ENCODE data around the gene KRTAP3-3. TPM values are rescaled to one million over a fixed set of nuclear protein-coding genes. Genes with fewer than 3 reads are reported as not detected.

The KRTAP3-3 gene
- total and polyA plus RNA-seq, 2 donors, result 0.87 TPM; not detected in 1

DNA sequence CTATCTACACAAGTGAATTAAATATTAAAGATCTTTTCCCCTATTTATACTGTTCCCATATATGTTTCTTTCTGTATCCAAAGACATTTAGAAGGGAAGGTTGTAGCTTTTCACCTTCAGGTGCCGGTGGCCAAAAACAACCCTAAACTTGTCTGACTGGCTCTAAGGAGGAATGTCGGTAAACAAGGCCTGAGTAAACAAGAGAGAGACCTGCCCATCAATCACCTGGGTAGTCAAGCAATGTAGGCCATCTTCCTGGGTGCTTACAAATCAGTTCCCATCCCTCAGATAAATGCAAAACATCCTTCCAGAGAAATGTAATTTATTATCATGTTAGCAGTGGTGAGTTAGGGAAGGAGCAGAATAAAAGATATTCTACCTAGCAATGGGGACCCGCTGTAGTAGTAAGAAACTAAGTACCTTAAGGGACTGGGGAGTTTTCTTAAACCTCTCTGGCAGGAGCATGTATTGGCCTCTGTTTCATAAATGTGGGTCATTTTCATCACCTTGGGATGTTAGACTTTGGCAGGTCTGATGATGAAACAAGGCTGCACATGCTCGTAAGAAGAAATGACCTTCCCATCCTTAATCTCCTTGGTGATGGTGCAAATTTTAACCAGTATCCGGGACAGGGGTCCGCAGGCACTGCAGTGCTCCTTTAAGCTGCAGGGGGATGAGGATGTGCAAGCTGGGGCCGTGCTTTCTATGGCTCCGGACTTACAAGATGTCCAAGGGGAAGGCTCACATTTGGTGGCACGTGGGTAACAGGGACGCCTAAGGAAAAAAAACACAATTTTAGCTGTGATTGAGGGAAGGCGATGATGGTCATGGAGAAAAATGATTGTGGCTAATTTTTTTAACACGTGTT is 35.6 kb downstream of the KRTAP3-3 start:
- 94% methylated on average over 12 of the region's 12 CpGs for WGBS
- no peak for DNase-seq (ENCODE audit: low read depth in 6 of 9, low spot score in 9 of 9)
- Histone ChIP-seq H3K4me1 (ENCODE audit: control insufficient read depth in 2 of 2, insufficient read depth in 2 of 2, low read length in 2 of 2) (no peaks in the 10 kb centered on the region), H3K4me3 (ENCODE audit: low read length in 2 of 2) (no peak overlapping the region), H3K27me3 (ENCODE audit: control insufficient read depth in 2 of 2, insufficient read depth in 1 of 2, low read length in 1 of 2) (no peaks in the 10 kb centered on the region), H3K27ac (ENCODE audit: low read depth in 1 of 2, low read length in 1 of 2) (no peak overlapping the region), H3K9me3 (ENCODE audit: control insufficient read depth in 2 of 2, insufficient read depth in 1 of 2, low read length in 1 of 2) (no peaks in the 10 kb centered on the region), H3K36me3 (ENCODE audit: control insufficient read depth in 2 of 2, insufficient read depth in 2 of 2, low read length in 1 of 2) (no peaks in the 10 kb centered on the region)

DNA sequence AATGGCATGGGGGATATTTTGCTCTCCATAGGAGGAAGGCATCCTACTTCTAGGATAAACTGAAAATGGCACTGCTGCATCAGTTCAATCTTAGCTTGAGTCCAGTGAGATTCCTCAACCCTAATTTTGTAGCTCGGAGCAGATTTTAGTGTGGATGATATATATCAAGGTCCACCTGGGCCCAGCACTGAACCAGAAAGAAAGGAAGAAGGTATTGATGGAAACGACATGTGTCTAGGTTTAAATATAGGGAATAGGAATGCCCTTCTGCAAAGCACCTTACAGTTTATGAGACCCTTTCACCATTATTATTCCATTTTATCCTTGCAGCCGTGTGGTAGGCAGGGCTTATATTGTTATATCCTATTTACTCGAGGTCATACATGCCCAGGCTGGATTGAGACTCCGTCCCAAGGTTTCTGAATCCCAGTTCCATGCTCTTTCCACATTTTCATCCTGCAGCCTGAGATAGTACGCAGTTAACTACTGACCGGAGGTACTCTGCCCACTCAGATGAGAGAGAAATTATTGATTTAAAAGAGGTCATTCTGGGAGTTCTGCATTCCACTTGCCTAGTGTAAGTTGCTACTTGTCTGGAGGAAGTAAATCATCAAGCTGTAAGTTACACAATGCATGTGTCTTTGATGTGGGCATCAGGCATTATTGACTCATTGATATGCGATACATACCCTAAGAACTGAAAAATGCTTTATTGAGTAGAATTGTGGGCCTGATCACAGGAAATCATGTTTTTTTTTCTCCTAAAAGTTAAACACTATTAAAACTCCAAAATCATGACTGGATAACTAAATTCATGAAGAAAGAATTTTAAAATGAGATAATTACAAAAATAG is 37.3 kb downstream of the KRTAP3-3 start:
- H3K9me3 ChIP-seq (ENCODE audit: control insufficient read depth in 2 of 2, insufficient read depth in 1 of 2, low read length in 1 of 2), result no peaks in the 10 kb centered on the region
- H3K27me3 ChIP-seq (ENCODE audit: control insufficient read depth in 2 of 2, insufficient read depth in 1 of 2, low read length in 1 of 2), result no peaks in the 10 kb centered on the region
- H3K4me1 ChIP-seq (ENCODE audit: control insufficient read depth in 2 of 2, insufficient read depth in 2 of 2, low read length in 2 of 2), result no peaks in the 10 kb centered on the region
- no peak overlapping the region for H3K4me3 ChIP-seq (ENCODE audit: low read length in 2 of 2)
- no peak overlapping the region for H3K27ac ChIP-seq (ENCODE audit: low read depth in 1 of 2, low read length in 1 of 2)
- H3K36me3 ChIP-seq (ENCODE audit: control insufficient read depth in 2 of 2, insufficient read depth in 2 of 2, low read length in 1 of 2), result no peaks in the 10 kb centered on the region
- DNase-seq (ENCODE audit: low read depth in 6 of 9, low spot score in 9 of 9), result no peak
- 92% methylated on average over 8 of the region's 8 CpGs for WGBS

DNA sequence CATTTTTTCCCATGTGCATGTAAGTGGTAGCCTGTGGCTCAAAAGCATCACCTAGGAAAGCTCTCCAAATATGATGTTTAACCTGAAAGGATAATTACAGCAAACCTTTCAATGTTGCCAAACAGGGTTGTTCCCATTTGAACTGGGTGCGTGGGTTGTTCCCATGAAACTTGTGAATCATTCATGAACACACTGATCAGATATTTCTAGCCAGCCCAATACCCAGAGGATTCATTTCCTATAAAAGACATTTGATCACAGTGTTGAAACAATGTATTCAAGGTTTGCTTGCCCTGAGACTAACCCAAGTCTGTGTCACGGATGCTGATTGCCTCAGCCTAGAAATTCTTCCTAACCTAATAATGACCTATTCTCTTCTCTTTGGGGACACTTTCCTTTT is 40.1 kb downstream of the KRTAP3-3 start:
- Histone ChIP-seq H3K4me3 (ENCODE audit: low read length in 2 of 2) (no peak overlapping the region), H3K4me1 (ENCODE audit: control insufficient read depth in 2 of 2, insufficient read depth in 2 of 2, low read length in 2 of 2) (no peaks in the 10 kb centered on the region), H3K36me3 (ENCODE audit: control insufficient read depth in 2 of 2, insufficient read depth in 2 of 2, low read length in 1 of 2) (no peaks in the 10 kb centered on the region), H3K27me3 (ENCODE audit: control insufficient read depth in 2 of 2, insufficient read depth in 1 of 2, low read length in 1 of 2) (peaks cover 0 to 3% of the 10 kb centered on the region in 2 donors), H3K9me3 (ENCODE audit: control insufficient read depth in 2 of 2, insufficient read depth in 1 of 2, low read length in 1 of 2) (no peaks in the 10 kb centered on the region), H3K27ac (ENCODE audit: low read depth in 1 of 2, low read length in 1 of 2) (no peak overlapping the region)
- 95% methylated on average over 2 of the region's 2 CpGs for WGBS
- DNase-seq (ENCODE audit: low read depth in 6 of 9, low spot score in 9 of 9), result no peak

DNA sequence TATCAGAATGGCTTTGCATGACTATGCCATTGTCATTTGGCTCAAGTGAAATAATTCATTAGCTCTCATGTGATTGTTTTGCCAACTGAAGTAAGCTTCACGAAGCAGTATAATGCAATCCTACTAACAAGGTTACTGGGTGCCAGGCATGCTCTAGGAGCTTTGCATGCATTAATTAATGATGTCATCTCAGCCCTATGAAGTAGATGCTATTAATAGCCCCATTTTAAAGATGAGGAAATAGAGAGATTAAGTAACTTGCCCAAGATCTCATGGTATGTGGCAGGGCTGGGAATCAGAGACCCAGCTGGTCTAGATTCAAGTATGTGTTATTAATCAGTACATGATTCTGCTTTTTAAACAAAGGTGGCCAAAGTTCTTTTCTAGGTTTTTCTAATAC is 41.3 kb downstream of the KRTAP3-3 start:
- H3K36me3 ChIP-seq (ENCODE audit: control insufficient read depth in 2 of 2, insufficient read depth in 2 of 2, low read length in 1 of 2), result no peaks in the 10 kb centered on the region
- no peaks in the 10 kb centered on the region for H3K9me3 ChIP-seq (ENCODE audit: control insufficient read depth in 2 of 2, insufficient read depth in 1 of 2, low read length in 1 of 2)
- no peak overlapping the region for H3K4me3 ChIP-seq (ENCODE audit: low read length in 2 of 2)
- 79% methylated on average over 1 of the region's 1 CpG for WGBS
- peaks cover 0 to 3% of the 10 kb centered on the region in 2 donors for H3K27me3 ChIP-seq (ENCODE audit: control insufficient read depth in 2 of 2, insufficient read depth in 1 of 2, low read length in 1 of 2)
- H3K4me1 ChIP-seq (ENCODE audit: control insufficient read depth in 2 of 2, insufficient read depth in 2 of 2, low read length in 2 of 2), result no peaks in the 10 kb centered on the region
- no peak overlapping the region for H3K27ac ChIP-seq (ENCODE audit: low read depth in 1 of 2, low read length in 1 of 2)
- DNase-seq (ENCODE audit: low read depth in 6 of 9, low spot score in 9 of 9), result no peak

DNA sequence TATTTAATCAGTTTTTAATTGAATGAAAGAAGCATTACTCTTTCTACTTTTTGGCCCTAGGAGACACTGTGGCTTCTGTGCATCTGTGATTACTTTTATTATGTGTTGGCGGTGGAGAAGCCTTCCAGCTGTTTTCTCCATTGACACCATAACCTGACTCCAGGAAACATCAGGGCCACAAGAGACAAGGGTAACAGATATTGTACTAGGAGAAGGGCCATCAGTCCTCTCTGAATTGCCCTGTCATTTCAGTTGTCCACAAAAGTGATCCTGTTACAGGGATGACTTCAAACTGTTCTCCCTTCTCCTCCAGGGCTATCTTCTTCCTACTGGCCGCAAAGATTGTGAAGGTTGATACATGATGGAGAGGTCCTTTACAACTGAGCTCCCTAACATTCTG is 41.8 kb downstream of the KRTAP3-3 start:
- 98% methylated on average over 2 of the region's 2 CpGs for WGBS
- Histone ChIP-seq H3K4me1 (ENCODE audit: control insufficient read depth in 2 of 2, insufficient read depth in 2 of 2, low read length in 2 of 2) (no peaks in the 10 kb centered on the region), H3K27me3 (ENCODE audit: control insufficient read depth in 2 of 2, insufficient read depth in 1 of 2, low read length in 1 of 2) (peaks cover 0 to 3% of the 10 kb centered on the region in 2 donors), H3K9me3 (ENCODE audit: control insufficient read depth in 2 of 2, insufficient read depth in 1 of 2, low read length in 1 of 2) (no peaks in the 10 kb centered on the region), H3K27ac (ENCODE audit: low read depth in 1 of 2, low read length in 1 of 2) (no peak overlapping the region), H3K4me3 (ENCODE audit: low read length in 2 of 2) (no peak overlapping the region), H3K36me3 (ENCODE audit: control insufficient read depth in 2 of 2, insufficient read depth in 2 of 2, low read length in 1 of 2) (no peaks in the 10 kb centered on the region)
- DNase-seq (ENCODE audit: low read depth in 6 of 9, low spot score in 9 of 9), result no peak

DNA sequence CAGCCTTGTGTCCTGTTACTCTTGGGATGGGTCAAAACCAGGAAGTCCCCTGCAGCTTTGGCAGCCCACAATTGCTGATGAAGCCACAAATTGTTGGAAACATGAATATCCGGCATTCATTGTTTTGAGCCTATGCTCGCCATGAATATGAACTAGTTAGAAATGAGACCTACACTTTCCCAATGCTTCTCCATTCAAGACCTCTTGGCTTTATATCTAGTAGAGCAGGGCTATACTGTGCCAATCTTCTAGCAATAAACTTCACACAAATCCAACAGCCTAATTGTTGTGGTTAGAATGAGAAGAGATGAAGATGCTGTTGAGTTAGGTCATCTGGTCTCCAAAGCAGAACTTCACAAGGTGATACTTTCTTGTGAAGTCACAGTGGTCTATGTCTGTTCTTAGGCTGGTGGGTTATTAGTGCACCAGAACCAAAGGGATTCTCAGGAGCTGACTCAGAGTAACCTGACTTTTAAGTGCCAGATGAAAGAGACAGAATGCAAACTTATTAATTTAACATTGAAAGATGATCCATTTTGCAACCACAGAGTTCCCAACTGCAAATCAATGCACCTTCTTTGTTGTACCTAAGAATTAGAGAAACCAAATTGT is 42.8 kb downstream of the KRTAP3-3 start:
- Histone ChIP-seq H3K4me1 (ENCODE audit: control insufficient read depth in 2 of 2, insufficient read depth in 2 of 2, low read length in 2 of 2) (no peaks in the 10 kb centered on the region), H3K4me3 (ENCODE audit: low read length in 2 of 2) (no peak overlapping the region), H3K9me3 (ENCODE audit: control insufficient read depth in 2 of 2, insufficient read depth in 1 of 2, low read length in 1 of 2) (no peaks in the 10 kb centered on the region), H3K27ac (ENCODE audit: low read depth in 1 of 2, low read length in 1 of 2) (no peak overlapping the region), H3K27me3 (ENCODE audit: control insufficient read depth in 2 of 2, insufficient read depth in 1 of 2, low read length in 1 of 2) (peaks cover 0 to 5% of the 10 kb centered on the region in 2 donors), H3K36me3 (ENCODE audit: control insufficient read depth in 2 of 2, insufficient read depth in 2 of 2, low read length in 1 of 2) (no peaks in the 10 kb centered on the region)
- 97% methylated on average over 2 of the region's 2 CpGs for WGBS
- DNase-seq (ENCODE audit: low read depth in 6 of 9, low spot score in 9 of 9), result no peak

DNA sequence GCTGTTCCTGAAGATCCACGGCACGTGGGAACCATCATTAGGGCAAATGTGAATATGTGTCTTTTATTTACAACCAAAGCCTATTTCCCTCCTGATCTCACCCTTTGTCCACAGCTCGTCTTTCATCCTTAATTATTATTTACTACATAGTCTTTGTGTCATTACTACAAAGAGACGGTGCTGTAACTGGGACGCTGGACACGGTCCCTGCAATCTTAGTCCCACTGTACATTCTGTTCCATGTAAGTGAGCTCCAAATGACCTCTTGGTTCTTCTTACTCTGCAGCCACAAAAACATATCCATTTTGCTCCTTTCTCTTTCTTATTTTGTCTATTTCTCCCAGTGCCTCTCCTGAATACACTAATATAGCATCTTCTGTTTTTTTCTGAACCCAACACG is 43.8 kb downstream of the KRTAP3-3 start:
- H3K27ac ChIP-seq (ENCODE audit: low read depth in 1 of 2, low read length in 1 of 2), result no peak overlapping the region
- no peak for DNase-seq (ENCODE audit: low read depth in 6 of 9, low spot score in 9 of 9)
- H3K4me3 ChIP-seq (ENCODE audit: low read length in 2 of 2), result no peak overlapping the region
- no peaks in the 10 kb centered on the region for H3K9me3 ChIP-seq (ENCODE audit: control insufficient read depth in 2 of 2, insufficient read depth in 1 of 2, low read length in 1 of 2)
- H3K36me3 ChIP-seq (ENCODE audit: control insufficient read depth in 2 of 2, insufficient read depth in 2 of 2, low read length in 1 of 2), result no peaks in the 10 kb centered on the region
- H3K4me1 ChIP-seq (ENCODE audit: control insufficient read depth in 2 of 2, insufficient read depth in 2 of 2, low read length in 2 of 2), result no peaks in the 10 kb centered on the region
- H3K27me3 ChIP-seq (ENCODE audit: control insufficient read depth in 2 of 2, insufficient read depth in 1 of 2, low read length in 1 of 2), result peaks cover 0 to 5% of the 10 kb centered on the region in 2 donors
- WGBS, result 90% methylated on average over 7 of the region's 7 CpGs

DNA sequence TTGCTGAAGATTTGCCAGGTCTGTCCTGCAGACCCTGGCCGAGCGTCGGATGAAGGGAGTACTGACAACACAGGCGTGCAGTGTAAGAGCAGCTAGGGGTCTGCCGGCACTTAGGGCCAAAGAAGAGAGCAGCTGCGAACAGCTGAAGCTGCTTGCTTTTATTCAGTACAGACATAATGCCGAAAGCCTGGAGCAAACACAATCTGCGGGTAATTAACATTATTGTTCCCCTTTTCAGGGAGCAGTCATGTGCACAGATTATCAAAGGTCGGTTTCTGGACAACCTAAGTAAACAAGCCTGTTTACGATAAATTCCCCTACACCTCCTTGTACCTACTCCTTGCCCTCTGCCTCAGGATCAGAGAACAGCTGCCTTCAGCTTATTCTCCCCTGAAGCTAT is 44.5 kb downstream of the KRTAP3-3 start:
- no peak for DNase-seq (ENCODE audit: low read depth in 6 of 9, low spot score in 9 of 9)
- Histone ChIP-seq H3K9me3 (ENCODE audit: control insufficient read depth in 2 of 2, insufficient read depth in 1 of 2, low read length in 1 of 2) (no peaks in the 10 kb centered on the region), H3K27ac (ENCODE audit: low read depth in 1 of 2, low read length in 1 of 2) (no peak overlapping the region), H3K27me3 (ENCODE audit: control insufficient read depth in 2 of 2, insufficient read depth in 1 of 2, low read length in 1 of 2) (peaks cover 0 to 5% of the 10 kb centered on the region in 2 donors), H3K36me3 (ENCODE audit: control insufficient read depth in 2 of 2, insufficient read depth in 2 of 2, low read length in 1 of 2) (no peaks in the 10 kb centered on the region), H3K4me3 (ENCODE audit: low read length in 2 of 2) (no peak overlapping the region), H3K4me1 (ENCODE audit: control insufficient read depth in 2 of 2, insufficient read depth in 2 of 2, low read length in 2 of 2) (no peaks in the 10 kb centered on the region)
- 58% methylated on average over 10 of the region's 10 CpGs for WGBS

DNA sequence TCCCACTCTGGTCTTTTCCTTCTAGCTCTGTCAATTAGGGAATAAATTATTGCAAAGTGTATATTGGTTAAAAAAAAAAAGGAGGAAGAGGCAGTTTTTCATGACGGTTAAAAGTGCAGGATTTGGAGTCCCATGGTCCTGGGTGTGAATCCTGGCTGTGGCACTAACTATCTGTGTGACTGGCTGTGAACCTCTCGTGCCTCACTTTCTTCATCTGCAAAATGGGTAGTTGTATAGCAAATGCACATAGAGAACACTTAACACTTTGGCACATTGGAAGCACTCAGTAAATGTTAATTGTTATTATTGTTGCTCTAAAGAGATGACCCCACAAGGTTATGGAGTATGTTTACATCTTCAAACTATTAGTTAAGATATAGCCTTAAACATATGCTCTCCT is 46.0 kb downstream of the KRTAP3-3 start:
- Histone ChIP-seq H3K27me3 (ENCODE audit: control insufficient read depth in 2 of 2, insufficient read depth in 1 of 2, low read length in 1 of 2) (peaks cover 0 to 5% of the 10 kb centered on the region in 2 donors), H3K27ac (ENCODE audit: low read depth in 1 of 2, low read length in 1 of 2) (no peak overlapping the region), H3K9me3 (ENCODE audit: control insufficient read depth in 2 of 2, insufficient read depth in 1 of 2, low read length in 1 of 2) (no peaks in the 10 kb centered on the region), H3K36me3 (ENCODE audit: control insufficient read depth in 2 of 2, insufficient read depth in 2 of 2, low read length in 1 of 2) (no peaks in the 10 kb centered on the region), H3K4me3 (ENCODE audit: low read length in 2 of 2) (no peak overlapping the region), H3K4me1 (ENCODE audit: control insufficient read depth in 2 of 2, insufficient read depth in 2 of 2, low read length in 2 of 2) (no peaks in the 10 kb centered on the region)
- DNase-seq (ENCODE audit: low read depth in 6 of 9, low spot score in 9 of 9), result no peak
- 83% methylated on average over 2 of the region's 2 CpGs for WGBS
